HuH-7 (cell line): ENCODE measurements around the gene POU3F2.

Experiments
- DNase-seq: peaks from one replicate; pipeline ENCODE4 v3.0.0; 2011; ENCODE audit warnings: low spot score

POU3F2 gene

GRCh38 chr6:98844244-98845210 is 10.2 kb downstream of the POU3F2 start:
- no peak for DNase-seq

- peak; percentile 88 for DNase-seq
Measured at GRCh38 chr6:98845211-98846020, 11.0 kb downstream of the POU3F2 start.

GRCh38 chr6:98846021-98846380 is 11.6 kb downstream of the POU3F2 start:
- DNase-seq = no peak

- no peak for DNase-seq
Measured at GRCh38 chr6:98847416-98847778, 13.0 kb downstream of the POU3F2 start.

- DNase-seq = no peak
Measured at GRCh38 chr6:98847779-98848538, 13.6 kb downstream of the POU3F2 start.

- no peak for DNase-seq
Measured at GRCh38 chr6:98848539-98849242, 14.3 kb downstream of the POU3F2 start.

- no peak for DNase-seq
Measured at GRCh38 chr6:98864497-98864896, 30.1 kb downstream of the POU3F2 start.

GRCh38 chr6:98871057-98871456 is 36.7 kb downstream of the POU3F2 start:
- no peak for DNase-seq

- no peak for DNase-seq
Measured at GRCh38 chr6:98871821-98872220, 37.4 kb downstream of the POU3F2 start.

- DNase-seq = no peak
Measured at GRCh38 chr6:98875375-98875774, 41.0 kb downstream of the POU3F2 start.

- no peak for DNase-seq
Measured at GRCh38 chr6:98877250-98877649, 42.9 kb downstream of the POU3F2 start.

GRCh38 chr6:98880486-98880885 is 46.1 kb downstream of the POU3F2 start:
- peak; percentile 6 for DNase-seq

- DNase-seq = no peak
Measured at GRCh38 chr6:98885330-98885729, 51.0 kb downstream of the POU3F2 start.

- DNase-seq = no peak
Measured at GRCh38 chr6:98887650-98888049, 53.3 kb downstream of the POU3F2 start.
